ENCODE data around the gene TYMS.

DNA sequence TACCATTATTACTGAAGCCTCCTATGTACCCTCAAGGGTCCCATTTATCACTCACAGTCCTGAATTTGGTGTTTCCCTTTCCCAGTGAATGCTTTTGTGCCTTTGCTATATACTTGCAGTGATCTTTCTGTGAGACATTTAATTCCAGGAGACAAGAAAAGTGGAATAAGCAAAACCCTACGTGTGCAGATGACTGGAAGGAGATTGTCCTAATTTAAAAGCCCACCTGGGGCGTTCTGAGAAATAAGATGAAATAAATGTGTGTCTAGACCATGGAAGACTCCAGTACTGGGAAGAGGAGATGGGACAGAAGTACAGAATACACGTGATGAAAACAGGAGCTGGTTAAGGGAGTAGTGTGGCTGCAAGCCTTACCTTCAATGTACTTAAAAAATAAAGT lies 19.3 kb downstream of the TYMS start:
- TF ChIP-seq, protein P1, sequence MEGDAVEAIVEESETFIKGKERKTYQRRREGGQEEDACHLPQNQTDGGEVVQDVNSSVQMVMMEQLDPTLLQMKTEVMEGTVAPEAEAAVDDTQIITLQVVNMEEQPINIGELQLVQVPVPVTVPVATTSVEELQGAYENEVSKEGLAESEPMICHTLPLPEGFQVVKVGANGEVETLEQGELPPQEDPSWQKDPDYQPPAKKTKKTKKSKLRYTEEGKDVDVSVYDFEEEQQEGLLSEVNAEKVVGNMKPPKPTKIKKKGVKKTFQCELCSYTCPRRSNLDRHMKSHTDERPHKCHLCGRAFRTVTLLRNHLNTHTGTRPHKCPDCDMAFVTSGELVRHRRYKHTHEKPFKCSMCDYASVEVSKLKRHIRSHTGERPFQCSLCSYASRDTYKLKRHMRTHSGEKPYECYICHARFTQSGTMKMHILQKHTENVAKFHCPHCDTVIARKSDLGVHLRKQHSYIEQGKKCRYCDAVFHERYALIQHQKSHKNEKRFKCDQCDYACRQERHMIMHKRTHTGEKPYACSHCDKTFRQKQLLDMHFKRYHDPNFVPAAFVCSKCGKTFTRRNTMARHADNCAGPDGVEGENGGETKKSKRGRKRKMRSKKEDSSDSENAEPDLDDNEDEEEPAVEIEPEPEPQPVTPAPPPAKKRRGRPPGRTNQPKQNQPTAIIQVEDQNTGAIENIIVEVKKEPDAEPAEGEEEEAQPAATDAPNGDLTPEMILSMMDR (IDR thresholded peaks at IDR 0.05 in 2 of 3, conservative IDR thresholded peaks at IDR 0.05 in 1 of 3; ENCODE audit: control insufficient read depth in 2 of 3, extremely low read depth in 1 of 3, insufficient read depth in 1 of 3, low read depth in 3 of 3, low read length in 3 of 3), result no peak
- TF ChIP-seq ZSCAN29 (IDR thresholded peaks at IDR 0.05) (no peak), PAX8 (IDR thresholded peaks at IDR 0.05) (no peak), POLR2A (IDR thresholded peaks at IDR 0.05; ENCODE audit: low read depth, low read length) (no peak), RAD51 (IDR thresholded peaks at IDR 0.05) (no peak)

Measured in GM12878 (cell line).